Mucosa of gallbladder (tissue), 1 donor: ENCODE measurements around the gene ING5. TPM values are rescaled to one million over a fixed set of nuclear protein-coding genes. Genes with fewer than 3 reads are reported as not detected.
A peak's percentile ranks its signal among the peaks of the same experiment; 100 is the strongest.

Experiments
- DNase-seq: peaks from one replicate; pipeline ENCODE4 v3.0.0-alpha.2; 2020; ENCODE audit warnings: low spot score
- total RNA-seq: library from RNA; stranded (reverse); gene quantifications from one replicate; pipeline ENCODE4 v1.2.1, GENCODE V29; 2021
- donor health status: DM: no; HTN: no; CAD: no.

The ING5 gene
- total RNA-seq, 1 donor from 2014 or later = 47.4 TPM

DNA sequence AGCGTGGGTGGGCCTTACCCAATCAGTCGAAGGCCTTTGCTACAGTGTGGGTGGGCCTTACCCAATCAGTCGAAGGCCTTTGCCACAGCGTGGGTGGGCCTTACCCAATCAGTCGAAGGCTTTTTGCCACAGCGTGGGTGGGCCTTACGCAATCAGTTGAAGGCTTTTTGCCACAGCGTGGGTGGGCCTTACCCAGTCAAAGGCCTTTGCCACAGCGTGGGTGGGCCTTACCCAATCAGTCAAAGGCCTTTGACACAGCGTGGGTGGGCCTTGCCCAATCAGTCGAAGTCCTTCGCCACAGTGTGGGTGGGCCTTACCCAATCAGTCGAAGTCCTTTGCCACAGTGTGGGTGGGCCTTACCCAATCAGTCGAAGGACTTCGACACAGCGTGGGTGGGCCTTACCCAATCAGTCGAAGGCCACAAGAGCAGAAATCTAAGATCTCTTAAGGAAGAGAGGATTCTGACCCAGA is 58.5 kb downstream of the ING5 start:
- no peak for DNase-seq

DNA sequence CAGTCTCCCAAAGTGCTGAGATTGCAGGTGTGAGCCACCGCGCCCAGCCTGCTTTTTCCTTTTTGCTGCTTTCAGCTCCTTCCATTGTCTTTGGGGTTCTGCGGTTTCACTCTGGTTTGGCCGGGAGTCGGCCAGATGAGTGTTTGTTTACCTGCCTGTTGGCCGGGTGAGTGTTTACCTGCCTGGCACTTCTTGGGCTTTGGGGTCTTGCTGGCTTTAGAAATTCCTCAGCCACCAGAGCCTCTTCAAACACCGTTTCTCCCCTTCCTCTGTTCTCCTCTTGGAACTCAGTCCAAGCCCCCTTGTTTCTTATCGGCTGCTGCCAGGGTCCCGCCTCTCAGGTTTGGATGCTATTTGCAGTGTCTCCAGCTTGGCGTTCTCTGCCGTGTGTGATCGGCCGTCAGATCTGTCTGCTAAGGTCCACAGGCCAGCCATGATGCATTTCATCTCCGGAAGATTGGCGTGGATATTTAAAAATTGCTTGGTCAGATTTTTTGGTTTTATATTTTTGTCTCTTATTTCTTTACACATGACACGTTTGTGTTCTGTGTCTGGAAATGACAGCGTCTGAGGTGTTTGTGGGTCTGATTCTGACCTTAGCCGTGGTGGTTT is 60.6 kb downstream of the ING5 start:
- no peak for DNase-seq

GRCh38 chr2:241762933-241763369 is 61.1 kb downstream of the ING5 start:
- DNase-seq = no peak

- DNase-seq = no peak
Measured at GRCh38 chr2:241763551-241764274, 61.9 kb downstream of the ING5 start.

DNA sequence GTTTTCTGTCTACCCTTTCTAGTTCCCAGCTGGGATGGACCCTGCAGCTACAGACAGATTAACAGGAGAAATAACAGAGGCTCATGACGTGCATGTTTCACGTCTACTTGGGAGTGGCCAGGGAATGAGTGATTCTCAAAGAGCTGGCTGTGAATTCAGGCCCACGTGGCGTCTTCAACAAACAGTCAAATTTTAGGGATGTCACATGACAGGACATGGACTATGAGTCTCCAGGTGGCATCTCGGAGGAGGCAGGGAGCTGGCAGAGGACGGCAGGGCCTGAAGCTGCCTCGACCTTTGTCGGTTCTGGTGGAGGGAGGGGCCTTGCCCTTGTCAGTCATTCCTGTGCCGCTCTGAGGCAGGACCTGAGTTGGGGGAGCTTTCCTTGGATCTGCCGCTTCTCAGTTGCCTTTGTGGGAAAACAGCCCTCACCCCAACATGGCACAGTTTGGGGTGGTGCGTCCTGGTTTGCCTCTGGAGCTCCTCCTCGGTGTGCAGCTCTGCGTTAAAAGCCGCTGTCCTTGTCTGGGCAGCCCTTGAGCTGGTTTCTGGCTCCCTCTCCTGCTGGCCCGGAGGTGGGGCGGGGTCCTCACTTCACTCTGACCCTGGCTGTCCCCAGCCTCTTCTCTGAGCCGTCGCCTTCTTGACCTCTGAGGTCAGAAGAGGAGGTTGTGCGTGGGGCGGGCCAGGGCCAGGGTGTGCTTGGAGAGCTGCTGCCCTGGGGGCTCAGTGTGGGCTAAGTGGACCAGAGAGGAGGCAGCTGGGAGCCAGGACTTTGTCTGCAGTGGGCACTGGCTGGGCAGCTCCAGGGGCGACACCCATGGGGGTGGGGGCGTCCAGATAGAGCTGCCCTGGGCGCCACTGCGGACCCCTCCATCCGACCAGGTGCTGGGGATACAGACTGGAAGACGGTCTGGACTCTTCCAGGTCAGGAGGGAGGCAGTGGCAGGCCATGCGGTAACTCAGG is 62.7 kb downstream of the ING5 start:
- no peak for DNase-seq

GRCh38 chr2:241767464-241768250 is 65.8 kb downstream of the ING5 start:
- DNase-seq = no peak

DNA sequence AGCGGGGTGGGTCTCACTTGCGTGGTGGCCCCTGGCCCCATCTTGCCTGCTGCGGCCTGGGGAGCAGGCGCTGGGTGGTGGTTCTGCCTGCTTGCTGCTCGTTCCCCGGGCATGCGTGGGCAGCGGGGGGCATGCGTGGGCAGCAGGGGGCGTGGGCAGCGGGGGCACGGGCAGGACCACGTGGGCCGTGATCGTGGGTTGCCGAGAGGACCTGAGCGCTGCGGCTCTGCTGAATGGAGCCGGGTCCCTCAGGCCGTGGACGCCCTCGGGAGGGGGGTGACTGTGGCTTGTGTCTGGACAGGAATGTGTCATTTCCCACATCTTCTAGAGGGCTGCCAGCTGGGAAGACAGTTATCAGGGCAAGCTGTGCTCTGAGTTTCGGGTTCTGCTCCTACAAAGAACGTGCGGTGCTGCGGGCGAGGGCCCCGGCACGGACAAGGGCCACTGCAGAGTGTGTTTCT is 66.4 kb downstream of the ING5 start:
- DNase-seq = no peak

DNA sequence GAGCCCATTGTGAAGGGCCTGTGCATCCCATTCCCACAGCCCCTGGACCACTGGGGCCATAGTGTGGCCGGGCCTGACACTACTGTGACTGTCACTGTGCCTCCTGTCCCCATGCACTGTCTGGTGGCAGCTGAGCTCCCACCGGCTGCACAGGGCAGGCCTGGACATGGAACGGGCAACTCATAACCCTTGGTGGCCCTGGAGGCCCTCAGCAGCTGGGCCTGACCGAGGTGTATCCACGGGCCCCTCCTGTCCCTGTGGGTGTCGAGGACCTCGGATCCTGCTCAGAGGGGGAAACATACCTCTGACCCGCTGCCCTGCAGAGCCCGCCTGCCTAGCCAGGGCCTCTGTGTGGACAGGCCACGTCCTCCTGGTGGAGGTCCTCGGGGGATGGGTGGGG is 67.0 kb downstream of the ING5 start:
- no peak for DNase-seq

- no peak for DNase-seq
Measured at GRCh38 chr2:241769819-241770184, 68.0 kb downstream of the ING5 start.

GRCh38 chr2:241770185-241770935 is 68.5 kb downstream of the ING5 start:
- DNase-seq = no peak

DNA sequence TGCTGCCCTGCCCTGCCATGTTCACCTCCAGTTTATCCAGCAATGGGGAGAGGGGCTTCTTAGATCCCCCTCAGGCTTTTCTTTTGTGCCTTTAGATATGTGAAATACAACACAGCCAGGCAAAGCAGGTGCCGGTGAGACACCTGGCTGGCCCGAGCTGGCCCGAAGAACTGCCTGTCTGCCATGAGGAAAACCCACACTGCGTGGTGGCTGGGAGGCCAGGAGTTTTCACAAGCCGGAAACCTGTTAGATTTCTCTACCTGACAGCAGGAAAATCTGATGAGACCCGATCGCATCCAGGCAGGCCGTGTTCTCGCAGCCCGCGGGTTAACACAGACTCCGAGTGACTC is 69.1 kb downstream of the ING5 start:
- no peak for DNase-seq

DNA sequence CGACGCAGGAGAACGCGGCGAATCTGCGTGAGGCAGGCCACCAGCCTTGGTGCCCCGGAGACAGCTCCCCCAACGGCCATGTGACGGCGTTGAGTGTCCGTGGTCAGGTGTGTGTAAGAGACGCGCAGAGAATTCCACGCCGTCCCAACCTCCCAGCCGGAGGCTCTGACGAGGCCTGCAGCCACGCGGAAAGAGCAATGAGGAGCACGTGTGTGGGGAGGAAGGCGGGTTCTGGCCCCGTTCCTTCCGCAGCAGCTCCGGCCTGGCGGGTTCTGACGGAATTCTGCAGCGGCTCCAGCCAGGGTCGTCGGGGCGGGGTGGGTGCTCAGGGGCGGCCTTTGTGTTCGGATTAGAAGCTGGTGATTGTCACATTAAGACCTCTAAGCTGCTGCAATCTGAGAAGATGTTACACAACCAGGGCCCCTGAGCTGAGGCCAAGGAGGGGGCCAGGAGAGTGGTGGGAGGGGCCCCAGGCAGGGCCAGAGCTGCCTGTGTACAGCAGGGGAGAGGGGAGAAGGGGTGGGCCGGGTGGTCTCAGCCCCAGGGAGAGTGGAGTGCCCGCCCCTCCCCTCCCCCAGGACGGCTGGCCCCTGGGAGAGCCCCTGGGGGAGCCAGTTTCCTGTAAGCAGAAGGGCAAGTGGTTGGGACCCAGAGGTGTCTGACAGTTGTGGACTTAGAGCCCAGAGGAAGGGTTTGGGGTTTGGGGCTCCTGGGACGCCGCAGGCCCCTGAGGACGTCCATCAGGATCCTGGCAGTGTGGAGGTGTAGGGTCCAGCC is 69.6 kb downstream of the ING5 start:
- no peak for DNase-seq

- no peak for DNase-seq
Measured at GRCh38 chr2:241772063-241772499, 70.2 kb downstream of the ING5 start.

GRCh38 chr2:241773511-241774418 is 71.9 kb downstream of the ING5 start:
- peak; percentile 49 for DNase-seq

DNA sequence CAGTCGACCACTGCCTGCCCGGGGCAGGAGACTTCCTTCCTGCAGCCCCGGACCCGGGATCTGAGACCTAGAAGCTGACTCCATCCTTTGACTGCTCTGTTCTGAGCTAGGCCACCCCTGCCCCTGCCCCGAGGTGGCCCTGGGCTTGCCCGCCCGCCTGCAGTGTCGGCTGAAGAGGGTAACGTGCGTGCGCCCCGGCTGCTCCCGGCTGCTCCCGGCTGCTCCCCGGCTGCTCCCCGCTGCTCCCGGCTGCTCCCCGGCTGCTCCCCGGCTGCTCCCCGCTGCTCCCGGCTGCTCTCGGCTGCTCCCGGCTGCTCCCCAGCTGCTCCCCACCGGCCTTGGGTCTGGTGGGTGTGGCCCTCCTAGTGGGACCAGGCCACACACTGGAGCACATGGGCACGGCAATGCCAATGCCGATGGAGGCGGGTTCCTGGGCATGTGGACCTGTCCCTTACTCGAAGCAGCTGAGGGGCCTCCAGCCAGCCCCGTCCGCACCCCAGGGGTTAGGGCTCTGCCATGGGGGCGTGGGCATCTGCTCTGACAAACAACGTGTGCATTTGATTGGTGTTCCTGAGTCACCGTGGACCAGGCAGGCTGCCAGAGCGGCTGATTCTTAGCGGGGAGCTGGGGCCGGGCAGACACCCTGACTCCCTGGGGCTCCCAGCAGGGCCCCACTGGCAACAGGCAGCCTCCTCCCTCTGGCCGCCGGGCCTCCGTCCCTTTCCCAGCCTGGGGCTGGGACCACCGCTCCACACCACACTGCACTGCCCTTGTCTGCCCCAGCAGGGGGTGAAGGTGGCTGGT is 72.8 kb downstream of the ING5 start:
- DNase-seq = peak; percentile 57

DNA sequence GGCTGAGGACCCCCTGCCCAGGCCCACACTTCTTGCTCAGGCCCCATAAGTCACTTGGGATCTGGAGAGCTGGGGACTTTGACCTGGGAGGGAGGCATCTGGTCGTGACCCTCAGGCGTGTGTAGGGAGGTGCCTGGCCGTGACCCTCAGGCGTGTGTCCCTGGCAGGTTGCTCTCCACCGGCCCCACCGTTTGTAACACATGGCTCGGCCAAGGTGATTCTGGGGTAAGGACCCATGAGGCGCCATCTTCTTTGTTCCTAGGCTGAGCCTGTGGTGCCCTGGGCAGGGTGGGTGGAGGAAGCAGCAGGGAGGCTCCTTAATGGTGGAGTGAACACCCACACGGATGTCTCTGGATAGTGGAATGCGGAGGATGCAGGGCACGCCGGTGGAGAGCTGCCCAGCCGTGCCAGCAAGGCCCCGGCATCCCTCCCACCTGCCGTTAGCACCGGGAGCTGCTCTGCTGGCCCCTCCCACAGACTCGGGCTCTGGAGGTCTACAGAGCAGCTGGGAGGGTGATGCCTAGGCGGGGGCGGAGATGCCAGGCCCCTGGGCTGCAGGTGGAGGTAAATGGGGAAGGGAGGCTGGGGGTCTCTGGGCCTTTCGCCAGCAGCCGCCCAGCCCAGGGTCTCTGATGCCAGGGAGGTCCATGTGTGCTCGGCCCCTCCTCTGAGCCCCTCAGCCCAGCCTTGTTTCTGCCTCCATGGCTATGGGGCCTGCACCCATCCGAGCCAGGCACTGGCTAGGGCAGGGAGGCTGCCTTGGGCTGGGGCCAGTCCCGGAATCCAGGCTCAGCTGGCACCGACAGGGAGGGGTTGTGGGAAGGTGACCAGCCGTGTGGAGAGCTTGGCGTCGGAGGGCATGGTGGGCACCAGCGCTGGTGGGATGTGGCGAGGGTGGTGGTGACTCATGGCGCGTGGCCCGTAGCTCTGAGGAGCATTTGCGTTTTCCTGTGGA is 73.7 kb downstream of the ING5 start:
- DNase-seq = no peak
